GM19351 (cell line): ENCODE measurements around the gene ADCY2.

Experiments used
- ATAC-seq: cut with Tn5 transposase; IDR thresholded peaks from one replicate; pipeline ENCODE4 v1.9.1; 2021; ENCODE audit warnings: mild to moderate bottlenecking, moderate library complexity; ENCODE audit not compliant: unreplicated experiment

ADCY2 gene

DNA sequence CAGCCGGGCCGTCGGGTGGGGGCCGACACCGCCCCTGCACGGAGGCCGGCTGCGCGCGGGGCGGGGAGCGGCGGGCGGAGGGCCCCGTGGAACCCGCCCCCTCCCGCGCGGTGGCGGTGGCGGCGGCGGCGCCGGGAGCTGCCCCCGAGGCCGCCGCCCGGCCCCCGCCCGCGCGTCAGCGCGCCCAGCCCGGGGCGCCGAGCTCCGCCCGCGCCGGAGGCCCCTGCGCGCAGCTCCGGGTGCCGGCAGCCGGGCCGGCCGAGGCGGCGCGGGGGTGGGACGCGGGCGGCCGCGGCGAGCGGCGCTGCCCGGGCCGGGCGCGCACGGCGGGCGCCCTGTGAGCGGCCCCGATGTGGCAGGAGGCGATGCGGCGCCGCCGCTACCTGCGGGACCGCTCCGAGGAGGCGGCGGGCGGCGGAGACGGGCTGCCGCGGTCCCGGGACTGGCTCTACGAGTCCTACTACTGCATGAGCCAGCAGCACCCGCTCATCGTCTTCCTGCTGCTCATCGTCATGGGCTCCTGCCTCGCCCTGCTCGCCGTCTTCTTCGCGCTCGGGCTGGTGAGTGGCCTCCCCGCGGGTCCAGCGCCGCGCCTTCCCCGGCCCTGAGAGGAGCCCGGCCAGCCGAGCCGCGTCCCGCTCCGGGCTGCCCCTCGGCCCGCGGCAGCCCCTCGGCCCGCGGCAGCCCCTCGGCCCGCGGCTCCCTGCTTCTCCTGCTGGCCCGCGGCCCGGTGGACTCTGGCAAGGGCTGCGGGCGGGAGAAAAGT, at the start of gene ADCY2:
Gene ADCY2, plus strand, starts transcription at position 192 of the 766 bp plus-strand sequence. Its CDS starts 159 bp downstream, at position 351.
- ATAC-seq = no peak

DNA sequence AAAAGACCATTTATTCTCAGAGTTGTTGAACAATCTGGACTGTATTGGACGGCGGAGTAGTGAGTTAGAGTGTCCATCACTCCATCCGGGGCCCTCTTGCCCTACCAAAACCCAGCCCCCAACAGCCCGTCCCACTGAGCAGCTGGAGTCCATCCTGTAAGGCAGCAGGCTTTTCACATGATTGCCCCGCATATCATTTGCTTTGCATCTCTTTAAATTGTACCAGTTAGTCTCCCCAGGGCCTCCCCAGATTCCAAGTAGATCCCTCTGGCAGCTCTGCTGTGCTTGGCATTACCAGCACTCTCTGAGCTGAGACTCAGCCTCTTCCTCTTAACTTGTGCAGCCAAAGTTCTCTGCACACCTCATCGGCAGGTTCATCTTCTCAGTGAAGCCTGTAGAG, 48.6 kb upstream of the ADCY2 start:
- ATAC-seq = no peak

DNA sequence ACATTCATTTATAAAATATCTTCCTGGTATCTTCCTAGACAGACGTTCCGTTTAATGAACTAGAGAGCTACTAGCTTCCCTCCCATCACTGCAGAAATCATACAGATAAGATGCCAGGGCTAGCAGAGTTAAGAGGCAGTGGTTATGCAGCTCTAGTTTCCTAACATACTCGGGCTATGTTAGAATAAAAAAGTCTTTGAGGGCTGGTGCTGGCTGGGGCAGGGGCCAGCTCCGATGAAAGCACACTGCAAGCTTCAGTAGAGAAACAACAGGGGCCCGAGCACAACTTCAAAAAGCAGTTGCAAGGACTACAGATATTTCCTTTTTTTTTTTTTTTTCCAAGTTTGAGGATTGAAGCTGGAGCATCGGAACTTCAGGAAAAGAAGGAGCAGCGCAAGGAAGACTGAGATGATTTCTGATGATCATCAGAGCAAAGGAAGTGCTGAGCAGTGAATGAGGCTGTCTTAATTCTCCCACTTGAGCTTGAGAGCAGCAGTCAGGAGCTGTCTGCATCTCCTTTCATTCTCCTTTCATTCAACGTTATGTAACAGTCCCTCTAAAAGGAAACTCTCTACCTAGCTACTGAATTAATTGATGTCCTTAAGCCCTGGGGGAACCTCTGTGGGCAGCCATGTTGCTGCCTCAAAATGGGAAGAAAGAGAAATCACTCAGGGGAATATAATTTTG, 47.6 kb upstream of the ADCY2 start:
- ATAC-seq = no peak

DNA sequence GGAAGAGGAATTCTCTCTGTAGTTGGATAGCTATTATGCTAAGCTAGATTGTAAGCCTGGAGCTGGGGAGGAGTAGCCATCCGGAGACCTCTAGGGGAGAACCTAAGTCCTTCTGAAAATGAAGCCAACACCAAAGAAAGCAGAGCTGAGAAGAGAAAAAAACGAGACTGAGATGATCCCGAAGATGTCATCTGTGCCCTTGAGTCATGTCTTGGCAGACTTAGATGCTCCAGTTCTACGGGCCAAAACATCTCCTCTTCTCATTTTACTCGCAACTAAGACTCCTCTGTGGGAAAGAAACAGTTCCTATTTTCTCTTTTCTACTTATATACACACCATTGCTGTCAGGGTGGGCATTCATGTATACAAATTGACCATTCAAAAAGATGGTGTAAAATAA, 34.3 kb upstream of the ADCY2 start:
- ATAC-seq = no peak

DNA sequence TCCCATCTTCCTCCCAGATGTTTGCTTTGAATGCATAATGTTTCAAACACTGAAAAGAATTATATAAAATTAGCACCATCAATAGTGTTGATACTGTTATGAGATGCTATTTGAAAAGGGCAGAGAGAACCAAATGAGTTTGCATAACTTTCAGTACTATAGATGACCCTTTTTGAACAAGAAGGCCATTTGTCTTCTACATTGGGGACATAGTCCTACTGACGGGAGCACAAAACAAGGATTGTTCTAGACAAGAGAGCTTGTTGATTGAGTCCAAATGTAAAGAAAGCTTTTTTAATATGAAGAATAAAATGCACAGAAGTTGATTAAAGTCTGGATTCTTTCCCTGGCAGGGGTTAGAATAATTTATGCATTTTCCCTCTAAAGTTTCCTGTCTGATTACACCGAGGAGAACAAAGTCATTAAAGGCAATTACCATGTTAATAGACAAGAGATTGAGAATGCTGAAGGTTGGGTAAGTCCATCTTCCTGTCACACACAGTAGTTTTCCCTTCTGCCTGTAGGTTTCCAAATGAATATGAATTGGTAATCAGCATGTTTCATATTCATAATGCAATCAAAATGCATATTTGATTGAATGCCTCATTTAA, 32.8 kb upstream of the ADCY2 start:
- no peak for ATAC-seq

DNA sequence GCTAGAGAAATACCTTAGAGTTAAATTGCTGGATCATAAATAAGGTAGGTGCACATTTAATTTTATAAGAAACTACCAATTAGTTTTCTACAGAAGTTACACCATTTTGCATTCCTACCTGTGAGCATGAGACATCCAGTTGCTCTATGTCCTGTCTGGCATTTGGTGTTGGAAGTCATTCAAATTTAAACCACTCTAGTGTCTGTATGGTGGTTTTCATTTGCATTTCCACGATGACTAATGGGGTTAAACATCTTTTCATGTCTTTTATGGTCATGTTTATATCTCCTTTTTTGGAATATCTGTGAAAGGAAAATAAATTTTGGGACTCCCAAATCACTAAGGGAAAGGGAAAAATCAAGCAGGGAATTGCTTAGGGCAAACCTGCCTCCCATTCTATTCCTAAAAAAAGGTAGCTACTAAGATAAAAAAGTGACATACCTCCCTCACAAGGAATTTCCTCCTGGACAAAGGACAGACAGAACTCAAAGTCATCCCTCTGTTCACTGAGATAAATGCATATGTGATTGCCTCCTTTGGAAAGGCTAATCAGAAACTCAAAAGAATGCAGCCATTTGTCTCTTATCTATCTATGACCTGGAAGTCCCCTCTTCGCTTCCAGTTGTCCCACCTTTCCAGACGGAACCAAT, 31.6 kb upstream of the ADCY2 start:
- ATAC-seq = no peak

DNA sequence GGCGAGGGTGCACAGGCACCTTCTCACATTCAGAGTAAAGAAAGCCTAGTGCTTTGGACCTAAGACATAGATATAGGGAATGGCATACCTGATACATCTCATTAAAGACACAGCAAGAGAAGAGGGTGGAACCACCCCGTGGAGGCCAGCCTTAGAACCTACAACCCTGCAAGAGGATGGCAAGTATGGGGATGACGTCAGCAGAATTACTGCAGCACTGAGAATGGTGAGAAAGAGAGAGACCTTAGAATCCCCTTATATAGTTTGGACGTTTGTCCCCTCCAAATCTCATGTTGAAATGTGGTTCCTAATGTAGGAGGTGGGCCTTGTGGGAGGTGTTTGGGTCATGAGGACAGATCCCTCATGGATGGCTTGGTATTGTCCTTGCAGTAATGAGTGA, 28.2 kb upstream of the ADCY2 start:
- no peak for ATAC-seq

DNA sequence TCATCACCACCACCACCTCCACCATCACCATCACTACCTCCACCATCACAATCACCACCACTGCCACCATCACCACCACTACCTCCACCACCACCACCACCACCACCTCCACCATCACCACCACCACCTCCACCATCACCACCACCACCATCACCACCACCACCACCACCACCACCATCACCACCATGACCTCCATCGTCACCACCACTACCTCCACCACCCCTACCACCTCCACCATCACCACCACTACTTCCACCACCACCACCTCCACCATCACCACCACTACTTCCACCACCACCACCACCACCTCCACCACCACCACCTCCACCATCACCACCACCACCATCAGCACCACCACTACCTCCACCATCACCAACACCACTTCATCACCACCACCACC, 23.5 kb upstream of the ADCY2 start:
- no peak for ATAC-seq

DNA sequence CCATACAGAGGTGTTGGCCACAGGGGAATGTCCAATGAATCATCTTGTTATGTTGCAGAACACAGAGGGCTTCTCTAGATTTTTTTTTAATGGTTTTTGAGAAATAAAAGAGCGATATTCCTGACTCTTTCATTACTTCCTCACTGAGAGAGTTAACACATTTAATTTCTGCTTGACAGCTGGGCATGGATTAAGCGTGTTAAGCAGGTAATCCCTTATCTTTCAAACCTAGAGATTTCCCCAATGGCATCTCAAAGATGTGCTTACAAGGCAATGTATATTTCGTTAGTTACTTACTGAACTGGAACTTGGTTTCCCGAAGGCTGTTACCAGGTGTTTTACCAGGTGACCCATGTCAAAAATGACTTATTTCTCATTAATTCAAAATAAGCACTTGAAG, 21.8 kb upstream of the ADCY2 start:
- no peak for ATAC-seq

DNA sequence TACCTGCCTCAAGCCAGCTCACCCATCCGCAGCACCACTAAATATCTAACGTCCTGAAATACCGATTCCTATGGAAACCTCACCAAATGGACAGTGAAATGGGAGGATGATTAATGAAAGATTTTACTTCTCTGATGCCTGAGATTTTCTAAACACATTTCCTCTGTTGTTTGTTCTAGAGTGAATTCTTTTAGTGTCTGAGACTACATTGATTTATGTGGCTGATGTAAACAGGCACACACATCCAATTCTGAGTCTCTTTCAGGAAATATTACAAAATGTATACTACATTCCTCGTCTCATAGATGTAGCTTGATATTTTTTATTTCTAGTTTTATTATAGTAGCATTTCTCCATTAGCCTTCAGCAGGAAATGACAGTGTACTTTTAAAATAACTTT, 20.5 kb upstream of the ADCY2 start:
- no peak for ATAC-seq

DNA sequence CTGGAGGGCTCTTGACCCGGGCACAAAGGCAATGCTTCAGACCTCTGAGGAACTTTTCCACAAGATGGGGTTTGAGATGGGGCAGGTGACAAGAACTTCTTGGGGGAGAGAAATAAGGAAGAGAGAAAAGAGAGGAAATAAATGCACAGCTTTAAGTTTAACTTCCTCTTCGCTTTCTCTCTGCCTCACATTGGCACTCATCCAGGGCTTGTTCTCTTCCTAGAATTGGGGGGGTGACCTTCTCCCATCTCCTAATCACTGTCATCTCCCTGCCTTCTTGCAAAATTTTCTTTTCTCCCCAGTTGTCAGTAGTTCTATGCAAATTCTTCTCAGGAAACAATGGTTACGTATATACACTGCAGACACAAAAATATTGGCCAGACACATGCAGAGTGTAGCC, 19.1 kb upstream of the ADCY2 start:
- no peak for ATAC-seq

DNA sequence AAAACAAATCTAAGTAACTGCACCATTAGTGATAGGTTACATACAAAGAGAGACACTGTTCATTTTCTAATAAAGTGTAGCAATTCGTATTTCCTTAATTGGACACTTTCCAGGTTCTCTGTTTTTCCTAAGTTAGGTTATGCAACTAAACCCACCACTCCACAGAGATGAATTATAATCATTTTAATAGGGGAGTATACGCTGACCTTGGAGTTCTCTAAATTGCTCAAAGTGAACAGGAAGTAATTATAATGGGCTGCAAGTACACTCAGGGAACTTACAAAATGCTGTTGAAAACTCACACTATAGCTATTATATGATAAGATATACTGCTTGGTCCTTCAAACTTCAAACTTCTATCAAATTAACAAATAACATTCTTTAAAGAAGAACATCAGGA, 18.2 kb upstream of the ADCY2 start:
- no peak for ATAC-seq

DNA sequence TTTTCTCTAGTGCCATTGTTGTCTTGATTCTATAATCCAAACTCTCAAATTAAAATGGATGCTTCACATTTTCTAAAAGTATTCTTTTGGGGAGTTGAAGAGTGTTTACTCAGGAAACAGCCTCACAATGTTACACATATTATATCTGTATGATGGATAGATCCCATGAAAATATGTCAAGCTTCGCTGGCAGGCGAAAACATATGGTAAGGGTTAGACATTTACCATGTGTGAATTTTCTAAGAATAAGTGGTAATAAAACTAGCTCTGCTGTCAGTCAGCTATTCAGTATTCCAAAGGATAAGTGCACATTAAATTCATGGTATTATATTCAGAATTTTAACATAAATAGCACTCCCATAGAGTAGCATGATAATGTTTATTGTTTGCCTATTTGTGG, 13.3 kb upstream of the ADCY2 start:
- no peak for ATAC-seq

DNA sequence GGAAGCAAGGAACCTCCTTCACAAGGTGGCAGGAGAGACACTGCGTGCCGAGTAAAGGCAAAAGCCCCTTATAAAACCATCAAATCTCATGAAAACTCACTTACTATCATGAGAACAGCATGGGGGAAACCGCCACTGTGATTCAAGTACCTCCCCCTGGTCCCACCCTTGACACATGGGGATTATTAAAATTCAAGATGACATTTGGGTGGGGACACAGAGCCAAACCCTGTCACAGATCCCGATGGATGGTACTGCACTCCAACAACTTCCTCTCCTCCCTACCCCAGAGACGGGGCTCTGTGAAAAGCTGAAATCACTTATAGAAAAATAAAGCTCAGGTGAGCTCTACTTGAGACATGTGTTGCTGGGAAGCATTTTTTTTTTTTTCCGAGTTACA, 10.3 kb upstream of the ADCY2 start:
- ATAC-seq = no peak

DNA sequence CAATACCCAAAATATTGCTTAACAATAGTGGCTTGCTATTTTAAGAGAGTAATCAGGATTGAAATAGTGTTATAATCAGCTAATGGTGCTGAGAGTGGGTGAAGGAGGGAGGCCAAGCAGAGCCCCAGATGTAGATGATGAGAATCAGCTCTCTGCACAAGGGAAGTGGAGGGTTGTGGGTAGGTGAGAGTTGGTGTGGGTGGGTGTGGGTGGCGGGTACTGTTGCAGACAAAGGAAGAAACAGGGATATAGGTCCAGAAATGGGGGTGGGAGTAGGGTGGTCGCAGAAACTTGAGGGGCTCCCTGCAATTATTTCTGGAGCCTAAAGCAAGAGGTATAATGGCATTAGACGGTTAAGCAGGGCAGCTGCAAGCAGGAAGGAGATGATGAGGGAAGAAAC, 7.4 kb upstream of the ADCY2 start:
- ATAC-seq = no peak

DNA sequence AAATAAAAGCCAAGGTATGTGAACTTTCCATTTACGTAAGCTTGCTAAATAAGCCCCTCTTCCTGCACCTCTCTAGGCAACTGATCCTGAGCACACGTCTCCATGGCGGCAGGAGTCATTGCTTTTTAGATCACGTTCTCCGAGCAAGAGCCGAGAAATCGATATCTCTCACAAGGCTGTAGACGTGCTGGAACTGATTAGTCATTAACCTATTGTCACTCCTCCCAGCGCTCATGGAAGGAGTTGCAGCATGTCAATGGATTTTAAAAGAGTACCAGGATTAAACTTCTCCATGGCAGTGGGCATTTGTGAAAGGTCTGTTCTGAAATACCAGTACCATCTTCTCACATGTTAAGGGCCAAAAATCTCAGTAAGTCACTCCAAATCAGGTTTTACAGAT, 4.7 kb upstream of the ADCY2 start:
- ATAC-seq = no peak

DNA sequence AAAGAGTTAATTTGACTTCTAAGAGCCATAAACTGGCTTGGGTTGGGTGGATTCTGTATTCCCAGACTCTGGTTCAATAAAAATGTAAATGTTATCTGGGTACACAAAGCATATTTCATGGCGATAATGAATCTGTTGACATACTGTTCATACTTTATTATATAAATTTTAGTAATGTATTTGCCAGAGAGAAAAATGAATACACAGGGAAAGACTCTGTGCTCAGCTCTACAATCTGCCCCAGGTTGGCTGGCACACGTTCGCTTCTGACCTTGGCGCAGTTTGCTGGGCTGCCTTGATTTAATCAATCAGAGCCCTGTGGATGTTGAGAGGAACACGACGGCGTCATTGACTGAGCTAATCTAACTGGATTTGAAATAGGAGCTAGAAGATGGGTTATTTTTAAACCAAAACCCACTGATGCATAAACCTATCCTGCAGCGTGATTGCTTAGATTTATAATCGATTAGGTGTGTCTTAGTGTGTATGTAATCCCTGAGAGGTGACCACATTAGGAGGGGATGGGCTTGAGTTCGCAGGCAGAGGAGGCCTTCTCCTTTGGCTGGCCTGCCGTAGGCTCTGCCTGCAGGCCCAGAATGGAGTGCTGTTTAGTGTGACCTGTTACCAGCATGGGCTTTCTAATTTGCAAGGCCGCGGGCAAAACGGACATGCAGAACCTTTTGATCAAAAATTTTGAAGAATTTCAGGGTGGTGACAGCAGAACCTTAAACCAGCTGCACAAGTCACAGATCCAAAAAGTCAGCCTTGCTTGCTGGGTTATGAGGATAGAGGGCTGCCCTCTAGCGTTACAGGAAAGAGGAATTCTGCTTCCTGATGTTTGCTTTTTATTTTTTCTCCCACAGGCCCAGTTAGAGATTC, 3.9 kb upstream of the ADCY2 start:
- no peak for ATAC-seq

DNA sequence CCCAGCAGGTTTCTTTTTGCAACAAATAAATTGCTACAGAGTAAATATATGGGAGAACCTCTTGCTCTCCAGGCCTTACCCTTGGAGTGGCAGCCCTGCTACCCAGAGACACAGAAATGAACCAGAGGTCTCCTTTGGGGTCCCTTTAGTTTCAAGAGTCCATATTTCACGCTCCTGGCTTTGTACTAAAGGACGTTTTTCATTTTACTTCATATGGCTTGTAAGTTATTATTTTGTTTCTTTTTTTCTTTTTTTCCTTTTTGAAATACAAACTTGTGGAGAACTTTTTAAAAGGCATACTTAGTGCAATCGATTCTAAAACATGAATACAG, 3.3 kb upstream of the ADCY2 start:
- no peak for ATAC-seq

DNA sequence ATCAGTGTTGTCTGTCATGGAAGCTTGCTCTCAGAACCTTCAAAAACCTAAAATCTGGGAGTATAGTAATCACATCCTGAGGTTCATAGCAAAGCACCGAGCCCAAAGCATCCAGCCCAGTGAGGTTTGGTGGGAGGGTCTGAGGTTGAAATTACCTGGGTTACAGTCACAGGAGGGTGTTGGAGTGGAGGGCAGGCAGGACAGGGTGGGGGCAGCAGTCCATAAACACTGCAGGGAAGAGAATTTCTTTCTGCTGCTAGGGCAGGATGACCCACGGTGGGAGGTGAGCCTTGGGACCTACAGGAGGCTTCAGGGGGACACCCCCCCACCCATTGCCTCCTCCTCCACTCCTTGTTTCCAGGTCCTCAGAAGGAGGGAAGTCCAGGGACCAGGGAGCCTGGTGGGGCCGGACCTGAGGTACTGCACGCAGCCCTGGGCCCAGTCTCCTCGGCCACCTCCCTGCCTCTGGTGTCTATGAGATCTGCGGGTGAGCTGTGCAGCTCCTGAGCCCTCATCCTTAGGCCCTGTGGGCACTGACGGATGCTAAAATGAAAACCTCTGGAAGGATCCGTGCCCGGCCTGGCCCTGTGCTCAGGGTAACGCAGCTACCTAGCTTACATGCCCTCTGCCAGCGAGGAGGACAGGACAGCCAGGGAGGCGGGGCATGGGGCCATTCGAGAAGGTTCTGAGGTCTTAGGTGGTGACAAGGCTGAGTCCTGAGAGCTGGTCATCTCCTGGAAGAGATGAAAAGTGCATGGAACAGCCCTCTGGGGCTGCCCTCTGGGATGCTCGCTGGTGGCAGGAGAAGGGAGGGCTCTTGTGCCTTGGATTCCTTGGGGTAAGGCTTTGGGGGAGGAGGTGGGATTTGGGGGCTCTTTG, 1.8 kb upstream of the ADCY2 start:
- ATAC-seq = no peak

DNA sequence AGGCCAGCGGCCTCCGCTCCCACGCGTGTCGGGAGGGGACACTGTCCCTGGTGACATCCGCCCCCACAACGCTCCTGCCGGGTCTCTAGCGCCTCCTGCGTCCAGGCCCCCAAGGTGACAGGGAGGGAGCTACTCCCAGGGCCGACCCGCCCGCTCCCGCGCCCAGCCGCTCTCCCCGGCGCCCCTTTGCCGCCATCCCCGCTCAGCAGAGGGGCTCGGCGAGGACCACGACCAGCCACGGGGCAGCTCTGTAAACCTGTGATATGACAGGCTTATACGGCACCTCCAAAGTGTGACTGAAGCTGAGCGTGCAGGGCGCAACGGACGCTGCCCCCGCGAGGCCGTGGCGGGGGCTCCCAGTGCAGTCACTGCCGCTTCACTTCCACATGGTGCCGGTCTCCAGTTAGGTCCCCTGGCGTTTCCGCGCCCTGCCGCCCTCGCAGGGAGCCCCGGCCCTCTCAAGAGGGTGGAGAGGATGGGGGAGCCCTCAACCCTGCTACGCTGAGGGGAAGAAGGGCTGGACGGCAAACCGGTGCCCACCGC, 978 bp upstream of the ADCY2 start:
- ATAC-seq = no peak
